Measurements from ENCODE around the gene AHCYL1. TPM values are rescaled to one million over a fixed set of nuclear protein-coding genes. Genes with fewer than 3 reads are reported as not detected.

AHCYL1 gene
- total and polyA plus RNA-seq, 10 of the 15 experiments (the other 5 are each of a cell fraction or from before 2014, with no cell fraction given) = 24.7 to 73.6 (median 46.8) TPM

DNA sequence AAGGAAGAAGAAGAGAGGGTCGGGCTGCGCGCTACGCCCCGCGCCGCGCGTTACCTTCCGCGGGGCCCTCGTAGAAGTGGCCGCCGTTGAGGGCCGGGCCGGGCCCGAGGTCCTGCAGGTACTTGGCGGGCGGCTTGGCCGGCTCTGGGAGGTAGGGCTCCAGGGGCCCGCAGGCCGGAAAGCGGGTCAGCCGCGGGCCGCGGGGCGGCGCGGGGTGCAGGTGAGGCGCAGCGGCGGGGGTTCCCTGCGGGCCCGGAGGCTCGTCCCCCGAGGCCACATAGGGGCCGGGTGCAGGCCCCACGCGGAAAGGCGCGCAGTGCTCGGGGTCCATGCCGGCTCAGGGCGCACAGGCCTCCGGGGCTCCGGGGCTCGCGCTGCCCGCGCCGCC, 85.7 kb downstream of the AHCYL1 start:
- RAD21 ChIA-PET (ENCODE audit: unreplicated experiment) = no interaction called here
- FAIRE-seq (no peak), ATAC-seq (no peak)

DNA sequence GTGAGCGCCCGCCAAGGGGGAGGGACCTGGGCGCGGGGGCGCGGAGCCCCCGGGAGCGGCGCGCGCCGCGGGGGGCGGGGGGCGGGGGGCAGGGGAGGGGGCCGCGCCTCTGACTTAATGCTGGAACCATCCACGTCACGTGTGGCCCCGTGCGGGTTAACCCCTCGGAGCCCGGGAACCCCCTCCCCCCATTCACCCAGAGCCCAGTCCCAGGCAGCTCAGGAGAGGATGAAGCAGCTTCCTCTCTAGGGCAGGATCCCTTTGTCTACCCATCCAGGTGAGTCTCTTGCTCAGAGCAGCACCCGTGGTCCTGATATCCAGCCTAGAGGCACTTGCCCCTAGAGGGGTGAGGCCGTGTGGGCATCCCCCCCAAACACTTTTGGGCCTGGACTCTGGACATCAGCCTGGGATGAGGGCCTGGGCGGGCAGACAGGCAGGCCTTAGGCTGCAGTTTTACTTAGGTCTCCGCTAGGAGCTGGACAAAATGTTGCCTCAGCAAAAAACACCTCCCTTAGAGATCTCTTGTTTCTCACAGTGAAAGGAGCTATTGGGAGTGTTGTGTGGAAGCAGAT, 86.2 kb downstream of the AHCYL1 start, which contains the start of gene ALX3:
TSS of gene ALX3 (minus strand) at position 2 of the 572 bp plus-strand sequence. CDS start 60 bp downstream, outside the sequence.
- WGBS (ENCODE audit: insufficient coverage, insufficient replicate concordance, low lambda C conversion rate, missing lambda C conversion rate) = 36% methylated on average over 4 of the region's 27 CpGs
- TF ChIP-seq, protein P1, sequence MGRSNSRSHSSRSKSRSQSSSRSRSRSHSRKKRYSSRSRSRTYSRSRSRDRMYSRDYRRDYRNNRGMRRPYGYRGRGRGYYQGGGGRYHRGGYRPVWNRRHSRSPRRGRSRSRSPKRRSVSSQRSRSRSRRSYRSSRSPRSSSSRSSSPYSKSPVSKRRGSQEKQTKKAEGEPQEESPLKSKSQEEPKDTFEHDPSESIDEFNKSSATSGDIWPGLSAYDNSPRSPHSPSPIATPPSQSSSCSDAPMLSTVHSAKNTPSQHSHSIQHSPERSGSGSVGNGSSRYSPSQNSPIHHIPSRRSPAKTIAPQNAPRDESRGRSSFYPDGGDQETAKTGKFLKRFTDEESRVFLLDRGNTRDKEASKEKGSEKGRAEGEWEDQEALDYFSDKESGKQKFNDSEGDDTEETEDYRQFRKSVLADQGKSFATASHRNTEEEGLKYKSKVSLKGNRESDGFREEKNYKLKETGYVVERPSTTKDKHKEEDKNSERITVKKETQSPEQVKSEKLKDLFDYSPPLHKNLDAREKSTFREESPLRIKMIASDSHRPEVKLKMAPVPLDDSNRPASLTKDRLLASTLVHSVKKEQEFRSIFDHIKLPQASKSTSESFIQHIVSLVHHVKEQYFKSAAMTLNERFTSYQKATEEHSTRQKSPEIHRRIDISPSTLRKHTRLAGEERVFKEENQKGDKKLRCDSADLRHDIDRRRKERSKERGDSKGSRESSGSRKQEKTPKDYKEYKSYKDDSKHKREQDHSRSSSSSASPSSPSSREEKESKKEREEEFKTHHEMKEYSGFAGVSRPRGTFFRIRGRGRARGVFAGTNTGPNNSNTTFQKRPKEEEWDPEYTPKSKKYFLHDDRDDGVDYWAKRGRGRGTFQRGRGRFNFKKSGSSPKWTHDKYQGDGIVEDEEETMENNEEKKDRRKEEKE (IDR thresholded peaks at IDR 0.05) = no peak
- TF ChIP-seq NFYA (IDR thresholded peaks at IDR 0.05; ENCODE audit: borderline replicate concordance, low read depth, low read length) = no peak

More for the DNA sequence above, 85.7 kb downstream of the AHCYL1 start:
- Histone ChIP-seq H3K27me3 (replicated peaks in 1 of 2; ENCODE audit: control insufficient read depth in 2 of 2, insufficient read depth in 2 of 2, low read length in 1 of 2) (peaks cover 28 to 36% of the 10 kb centered on the region in 2 experiments), H3K36me3 (ENCODE audit: control insufficient read depth in 2 of 2, insufficient read depth in 2 of 2, low read length in 1 of 2) (no peaks in the 10 kb centered on the region), H3K4me3 (no peak overlapping the region), H3K9ac (ENCODE audit: control insufficient read depth, insufficient read depth, low read length) (no peak overlapping the region), H4K20me1 (ENCODE audit: control insufficient read depth, insufficient read depth) (peaks cover 3% of the 10 kb centered on the region), H2AFZ (ENCODE audit: control insufficient read depth, low read depth, low read length) (no peak overlapping the region), H3K9me3 (replicated peaks; ENCODE audit: control insufficient read depth, insufficient read depth, low read length) (no peaks in the 10 kb centered on the region), H3K4me2 (ENCODE audit: control insufficient read depth, insufficient read depth) (no peak overlapping the region), H3K4me1 (ENCODE audit: control insufficient read depth, insufficient read depth, low read length) (no peaks in the 10 kb centered on the region), H3K27ac (ENCODE audit: control insufficient read depth, insufficient read depth) (no peak overlapping the region), H3K79me2 (ENCODE audit: control insufficient read depth, insufficient read depth, low read length) (no peaks in the 10 kb centered on the region)
- WGBS (ENCODE audit: insufficient coverage, insufficient replicate concordance, low lambda C conversion rate, missing lambda C conversion rate) = 26% methylated on average over 21 of the region's 52 CpGs
- no TSS peak for BruUV-seq (replicated peaks)
- intact Hi-C loops (cut with micrococcal nuclease; ENCODE audit: unreplicated experiment) (no loop called here), in situ Hi-C loops (cut with MboI) (no loop called here)
- peak; percentile 66 for TF ChIP-seq SUZ12 (IDR thresholded peaks at IDR 0.05; ENCODE audit: unreplicated experiment)
- TF ChIP-seq NR2C1 (IDR thresholded peaks at IDR 0.05) = no peak
- DNase-seq (ENCODE audit: low read depth, low spot score) = no peak
- POLR2A ChIA-PET = no interaction called here
- SMC1A ChIA-PET (ENCODE audit: uncharacterized antibody, unreplicated experiment) = no interaction called here
- CTCF ChIA-PET = no interaction called here

More for the DNA sequence above, 86.2 kb downstream of the AHCYL1 start, which contains the start of gene ALX3:
- Histone ChIP-seq H3K27me3 (replicated peaks in 1 of 2; ENCODE audit: control insufficient read depth in 2 of 2, insufficient read depth in 2 of 2, low read length in 1 of 2) (peaks cover 28 to 36% of the 10 kb centered on the region in 2 experiments), H3K79me2 (ENCODE audit: control insufficient read depth, insufficient read depth, low read length) (no peaks in the 10 kb centered on the region), H3K9me3 (replicated peaks; ENCODE audit: control insufficient read depth, insufficient read depth, low read length) (no peaks in the 10 kb centered on the region), H3K9ac (ENCODE audit: control insufficient read depth, insufficient read depth, low read length) (no peak within 1 kb of the TSS), H3K4me1 (ENCODE audit: control insufficient read depth, insufficient read depth, low read length) (no peaks in the 10 kb centered on the region), H3K4me3 (no peak within 1 kb of the TSS), H3K36me3 (ENCODE audit: control insufficient read depth in 2 of 2, insufficient read depth in 2 of 2, low read length in 1 of 2) (no peaks in the 10 kb centered on the region), H2AFZ (ENCODE audit: control insufficient read depth, low read depth, low read length) (no peak within 1 kb of the TSS), H4K20me1 (ENCODE audit: control insufficient read depth, insufficient read depth) (peaks cover 3% of the 10 kb centered on the region), H3K4me2 (ENCODE audit: control insufficient read depth, insufficient read depth) (no peak within 1 kb of the TSS), H3K27ac (ENCODE audit: control insufficient read depth, insufficient read depth) (no peak within 1 kb of the TSS)
- intact Hi-C loops (cut with micrococcal nuclease; ENCODE audit: unreplicated experiment) (no loop called here), in situ Hi-C loops (cut with MboI) (no loop called here)
- no peak for ATAC-seq
- DNase-seq (ENCODE audit: low read depth, low spot score) = no peak
- FAIRE-seq = no peak
- no TSS peak for BruUV-seq (replicated peaks)
- POLR2A ChIA-PET = interaction anchor here (0.7 kb wide), 1 partner anchor 11 kb away, joined by 3 read pairs; no protein-coding TSS in a partner anchor
- CTCF ChIA-PET = interaction anchor here (0.9 to 1.4 kb wide), 3 partner anchors 8 to 33 kb away, joined by 3 to 8 read pairs (median 3); no protein-coding TSS in a partner anchor
- SMC1A ChIA-PET (ENCODE audit: uncharacterized antibody, unreplicated experiment) = no interaction called here
- RAD21 ChIA-PET (ENCODE audit: unreplicated experiment) = no interaction called here

Other genes starting within 250 kb of the AHCYL1 start
Only the 7 nearest of the 8 such genes appear.
- gene EPS8L3, start 220.8 kb upstream of the AHCYL1 start, total RNA-seq (2014; rRNA removed) = not detected in 2 replicates
- not detected in 2 replicates for gene EPS8L3, start 220.8 kb upstream of the AHCYL1 start, total RNA-seq (2014; rRNA removed; fragmentation: Illumina TruSeq; extraction: Trizol)
- gene EPS8L3, start 220.8 kb upstream of the AHCYL1 start, total RNA-seq (2021) = 0.43 TPM in 1 of 2 replicates, not detected in the other
- not detected in 2 replicates for gene EPS8L3, start 220.8 kb upstream of the AHCYL1 start, polyA plus RNA-seq (2011; rRNA removed)
- gene EPS8L3, start 220.8 kb upstream of the AHCYL1 start, polyA plus RNA-seq (2014; fragmentation: Illumina TruSeq; extraction: Trizol) = not detected in 2 replicates
- gene EPS8L3, start 220.8 kb upstream of the AHCYL1 start, polyA plus RNA-seq (2014; fragmentation: Nextera tagmentation; extraction: Ambion mirVana) = not detected
- not detected in 2 replicates for gene EPS8L3, start 220.8 kb upstream of the AHCYL1 start, polyA plus RNA-seq (2014; rRNA removed)
- not detected for gene EPS8L3, start 220.8 kb upstream of the AHCYL1 start, polyA plus RNA-seq (2016; fragmentation: Nextera tagmentation; extraction: Ambion mirVana)
- 12.6 and 13.6 TPM in 2 replicates for gene CSF1, start 73.9 kb upstream of the AHCYL1 start, total RNA-seq (2014; rRNA removed)
- 8.2 and 8.5 TPM in 2 replicates for gene CSF1, start 73.9 kb upstream of the AHCYL1 start, total RNA-seq (2014; rRNA removed; fragmentation: Illumina TruSeq; extraction: Trizol)
- gene CSF1, start 73.9 kb upstream of the AHCYL1 start, total RNA-seq (2021) = 30.7 and 31.5 TPM in 2 replicates
- gene CSF1, start 73.9 kb upstream of the AHCYL1 start, polyA plus RNA-seq (2011; rRNA removed) = 20.0 and 32.4 TPM in 2 replicates
- 7.9 and 12.4 TPM in 2 replicates for gene CSF1, start 73.9 kb upstream of the AHCYL1 start, polyA plus RNA-seq (2014; fragmentation: Illumina TruSeq; extraction: Trizol)
- 1 to 10 TPM; 1.2 to 2.0 TPM for gene CSF1, start 73.9 kb upstream of the AHCYL1 start, polyA plus RNA-seq (2014; fragmentation: Nextera tagmentation; extraction: Ambion mirVana)
- gene CSF1, start 73.9 kb upstream of the AHCYL1 start, polyA plus RNA-seq (2014; rRNA removed) = 20.4 and 21.2 TPM in 2 replicates
- 10 to 100 TPM; 12.2 to 17.2 TPM for gene CSF1, start 73.9 kb upstream of the AHCYL1 start, polyA plus RNA-seq (2016; fragmentation: Nextera tagmentation; extraction: Ambion mirVana)
- gene STRIP1, start 49.9 kb downstream of the AHCYL1 start, total RNA-seq (2014; rRNA removed) = 24.5 and 25.2 TPM in 2 replicates
- 16.4 and 17.4 TPM in 2 replicates for gene STRIP1, start 49.9 kb downstream of the AHCYL1 start, total RNA-seq (2014; rRNA removed; fragmentation: Illumina TruSeq; extraction: Trizol)
- 22.5 and 25.5 TPM in 2 replicates for gene STRIP1, start 49.9 kb downstream of the AHCYL1 start, total RNA-seq (2021)
- 18.9 and 22.8 TPM in 2 replicates for gene STRIP1, start 49.9 kb downstream of the AHCYL1 start, polyA plus RNA-seq (2011; rRNA removed)
- gene STRIP1, start 49.9 kb downstream of the AHCYL1 start, polyA plus RNA-seq (2014; fragmentation: Illumina TruSeq; extraction: Trizol) = 14.3 and 19.4 TPM in 2 replicates
- 1 to 10 TPM; 6.3 to 7.9 TPM for gene STRIP1, start 49.9 kb downstream of the AHCYL1 start, polyA plus RNA-seq (2014; fragmentation: Nextera tagmentation; extraction: Ambion mirVana)
- 23.7 and 26.6 TPM in 2 replicates for gene STRIP1, start 49.9 kb downstream of the AHCYL1 start, polyA plus RNA-seq (2014; rRNA removed)
- gene STRIP1, start 49.9 kb downstream of the AHCYL1 start, polyA plus RNA-seq (2016; fragmentation: Nextera tagmentation; extraction: Ambion mirVana) = 10 to 100 TPM; 16.5 to 16.7 TPM
- gene ALX3, start 85.9 kb downstream of the AHCYL1 start, total RNA-seq (2014; rRNA removed) = not detected in 2 replicates
- not detected in 2 replicates for gene ALX3, start 85.9 kb downstream of the AHCYL1 start, total RNA-seq (2014; rRNA removed; fragmentation: Illumina TruSeq; extraction: Trizol)
- not detected in 2 replicates for gene ALX3, start 85.9 kb downstream of the AHCYL1 start, total RNA-seq (2021)
- not detected in 2 replicates for gene ALX3, start 85.9 kb downstream of the AHCYL1 start, polyA plus RNA-seq (2011; rRNA removed)
- not detected in 2 replicates for gene ALX3, start 85.9 kb downstream of the AHCYL1 start, polyA plus RNA-seq (2014; fragmentation: Illumina TruSeq; extraction: Trizol)
- not detected for gene ALX3, start 85.9 kb downstream of the AHCYL1 start, polyA plus RNA-seq (2014; fragmentation: Nextera tagmentation; extraction: Ambion mirVana)
- gene ALX3, start 85.9 kb downstream of the AHCYL1 start, polyA plus RNA-seq (2014; rRNA removed) = not detected in 2 replicates
- not detected for gene ALX3, start 85.9 kb downstream of the AHCYL1 start, polyA plus RNA-seq (2016; fragmentation: Nextera tagmentation; extraction: Ambion mirVana)
- not detected in 2 replicates for gene UBL4B, start 127.7 kb downstream of the AHCYL1 start, total RNA-seq (2014; rRNA removed)
- not detected in 2 replicates for gene UBL4B, start 127.7 kb downstream of the AHCYL1 start, total RNA-seq (2014; rRNA removed; fragmentation: Illumina TruSeq; extraction: Trizol)
- gene UBL4B, start 127.7 kb downstream of the AHCYL1 start, total RNA-seq (2021) = 0.15 TPM in 1 of 2 replicates, not detected in the other
- not detected in 2 replicates for gene UBL4B, start 127.7 kb downstream of the AHCYL1 start, polyA plus RNA-seq (2011; rRNA removed)
- not detected in 2 replicates for gene UBL4B, start 127.7 kb downstream of the AHCYL1 start, polyA plus RNA-seq (2014; fragmentation: Illumina TruSeq; extraction: Trizol)
- gene UBL4B, start 127.7 kb downstream of the AHCYL1 start, polyA plus RNA-seq (2014; fragmentation: Nextera tagmentation; extraction: Ambion mirVana) = not detected
- gene UBL4B, start 127.7 kb downstream of the AHCYL1 start, polyA plus RNA-seq (2014; rRNA removed) = 0.06 TPM in 1 of 2 replicates, not detected in the other
- gene UBL4B, start 127.7 kb downstream of the AHCYL1 start, polyA plus RNA-seq (2016; fragmentation: Nextera tagmentation; extraction: Ambion mirVana) = not detected
- gene SLC6A17, start 165.7 kb downstream of the AHCYL1 start, total RNA-seq (2014; rRNA removed) = not detected in 2 replicates
- not detected in 2 replicates for gene SLC6A17, start 165.7 kb downstream of the AHCYL1 start, total RNA-seq (2014; rRNA removed; fragmentation: Illumina TruSeq; extraction: Trizol)
- not detected in 2 replicates for gene SLC6A17, start 165.7 kb downstream of the AHCYL1 start, total RNA-seq (2021)
- gene SLC6A17, start 165.7 kb downstream of the AHCYL1 start, polyA plus RNA-seq (2011; rRNA removed) = not detected in 2 replicates
- gene SLC6A17, start 165.7 kb downstream of the AHCYL1 start, polyA plus RNA-seq (2014; fragmentation: Illumina TruSeq; extraction: Trizol) = not detected in 2 replicates
- gene SLC6A17, start 165.7 kb downstream of the AHCYL1 start, polyA plus RNA-seq (2014; fragmentation: Nextera tagmentation; extraction: Ambion mirVana) = not detected
- gene SLC6A17, start 165.7 kb downstream of the AHCYL1 start, polyA plus RNA-seq (2014; rRNA removed) = not detected in 2 replicates
- not detected for gene SLC6A17, start 165.7 kb downstream of the AHCYL1 start, polyA plus RNA-seq (2016; fragmentation: Nextera tagmentation; extraction: Ambion mirVana)
- gene KCNC4, start 225.5 kb downstream of the AHCYL1 start, total RNA-seq (2014; rRNA removed) = 0.45 and 0.93 TPM in 2 replicates
- gene KCNC4, start 225.5 kb downstream of the AHCYL1 start, total RNA-seq (2014; rRNA removed; fragmentation: Illumina TruSeq; extraction: Trizol) = 0.22 and 0.28 TPM in 2 replicates
- gene KCNC4, start 225.5 kb downstream of the AHCYL1 start, total RNA-seq (2021) = 1.7 and 1.8 TPM in 2 replicates
- 0.62 and 1.2 TPM in 2 replicates for gene KCNC4, start 225.5 kb downstream of the AHCYL1 start, polyA plus RNA-seq (2011; rRNA removed)
- 0.25 and 0.26 TPM in 2 replicates for gene KCNC4, start 225.5 kb downstream of the AHCYL1 start, polyA plus RNA-seq (2014; fragmentation: Illumina TruSeq; extraction: Trizol)
- under 1 TPM; 0.06 to 0.16 TPM for gene KCNC4, start 225.5 kb downstream of the AHCYL1 start, polyA plus RNA-seq (2014; fragmentation: Nextera tagmentation; extraction: Ambion mirVana)
- 0.83 and 0.90 TPM in 2 replicates for gene KCNC4, start 225.5 kb downstream of the AHCYL1 start, polyA plus RNA-seq (2014; rRNA removed)
- gene KCNC4, start 225.5 kb downstream of the AHCYL1 start, polyA plus RNA-seq (2016; fragmentation: Nextera tagmentation; extraction: Ambion mirVana) = under 1 TPM; 0.06 to 0.47 TPM

All from GM12878 (cell line).